CD4-positive, alpha-beta T cell (primary cell): ENCODE results near the gene ELOVL1. TPM values are rescaled to one million over a fixed set of nuclear protein-coding genes. Genes with fewer than 3 reads are reported as not detected.

ENCODE experiments used
- ATAC-seq: fragments of 200-7000 bp; cut with Tn5 transposase; one replicate; pipeline ENCODE4 v1.10.0; 2022; ENCODE audit warnings: mild to moderate bottlenecking; ENCODE audit not compliant: poor library complexity
- CTCF ChIA-PET: fragments of 350-600 bp; sonication (Branson Sonifier 250); formaldehyde crosslinking; loops from one replicate; lab custom pipeline; 2021; ENCODE audit warnings: antibody characterized with exemption, inconsistent platforms; lab: Charles Lee
- POLR2A ChIA-PET: fragments of 350-600 bp; sonication (Branson Sonifier 250); formaldehyde crosslinking; loops from one replicate; lab custom pipeline; 2021; ENCODE audit warnings: antibody characterized with exemption, inconsistent platforms; lab: Charles Lee
- DNase-seq, 14 experiments: peaks; one replicate each; pipeline ENCODE4 v3.0.0-alpha.2; 2013 to 2020; ENCODE audit warnings: mixed read lengths in 2 of 14
- H3K27ac ChIP-seq, 2 donors: one replicate each; pipeline versions ENCODE4 v1.5.1 to v1.7.0; 2013; ENCODE audit warnings: low read length in 2 of 2, low read depth in 1 of 2, mild to moderate bottlenecking in 1 of 2
- H3K27me3 ChIP-seq, 2 experiments: 1 replicate in 1 of 2; 2 replicates in 1 of 2; pipeline versions ENCODE4 v1.6.1 to v1.7.0; 2013; ENCODE audit warnings: low read length in 2 of 2, control low read depth in 1 of 2, mild to moderate bottlenecking in 1 of 2, moderate library complexity in 1 of 2; ENCODE audit not compliant: insufficient read depth in 2 of 2, control insufficient read depth in 1 of 2
- H3K36me3 ChIP-seq: one replicate; pipeline ENCODE4 v1.6.1; 2013; ENCODE audit warnings: low read length, control low read depth; ENCODE audit not compliant: insufficient read depth
- H3K4me1 ChIP-seq: one replicate; pipeline ENCODE4 v1.6.1; 2013; ENCODE audit warnings: low read length, control low read depth; ENCODE audit not compliant: insufficient read depth
- H3K4me3 ChIP-seq: one replicate; pipeline ENCODE4 v1.5.1; 2013; ENCODE audit warnings: mild to moderate bottlenecking, low read length, moderate library complexity
- H3K9me3 ChIP-seq, 2 experiments: 1 replicate in 1 of 2; 2 replicates in 1 of 2; pipeline versions ENCODE4 v1.6.1 to v1.7.0; 2013; ENCODE audit warnings: low read length in 2 of 2, mild to moderate bottlenecking in 2 of 2, control low read depth in 1 of 2, moderate library complexity in 1 of 2; ENCODE audit not compliant: control insufficient read depth in 1 of 2, insufficient read depth in 1 of 2
- H3K27ac Mint-ChIP-seq: one replicate; pipeline ENCODE4 v1.8.0; 2020; ENCODE audit warnings: mixed read lengths
- H3K27me3 Mint-ChIP-seq: one replicate; pipeline ENCODE4 v1.8.0; 2021; ENCODE audit warnings: mixed read lengths
- H3K36me3 Mint-ChIP-seq: one replicate; pipeline ENCODE4 v1.8.0; 2021; ENCODE audit warnings: low read depth, mixed read lengths
- H3K4me1 Mint-ChIP-seq: one replicate; pipeline ENCODE4 v1.8.0; 2021; ENCODE audit warnings: low read depth, mixed read lengths
- H3K4me3 Mint-ChIP-seq: one replicate; pipeline ENCODE4 v1.8.0; 2020; ENCODE audit warnings: mild to moderate bottlenecking, mixed read lengths
- H3K9me3 Mint-ChIP-seq: one replicate; pipeline ENCODE4 v1.8.0; 2020; ENCODE audit warnings: mixed read lengths
- CTCF ChIP-seq: fragments of 200-600 bp; IDR thresholded peaks from one replicate; pipeline ENCODE4 v1.8.0; 2022; ENCODE audit warnings: antibody characterized with exemption, mild to moderate bottlenecking
- intact Hi-C, 2 experiments: fragments of 100-400 bp; cut with DNase I in 1 of 2; cut with micrococcal nuclease in 1 of 2; formaldehyde crosslinking; loops; one replicate each; pipeline versions ENCODE4 v1.15.1 to v1.9.0; 2023 to 2025; cut with DNase I, micrococcal nuclease
- total RNA-seq, 174 experiments: library from RNA in 2 of 174; stranded (reverse) in 2 of 174; gene quantifications; one replicate each; pipeline ENCODE4 v1.2.3 and lab custom pipeline; 2021 to 2026

The ELOVL1 gene
- total RNA-seq, 2 experiments from 2014 or later = 28.7 to 31.2 TPM

GRCh38 chr1:43396059-43396458 is 28.2 kb upstream of the ELOVL1 start:
- peaks cover under 1% of the 10 kb centered on the region for H3K4me1 ChIP-seq
- Mint-ChIP-seq H3K4me1 (peaks cover 34% of the 10 kb centered on the region), H3K4me3 (no peak overlapping the region), H3K36me3 (peaks cover 36% of the 10 kb centered on the region), H3K9me3 (no peaks in the 10 kb centered on the region), H3K27ac (no peak overlapping the region), H3K27me3 (no peaks in the 10 kb centered on the region)
- POLR2A ChIA-PET = no interaction called here
- H3K27ac ChIP-seq = no peak overlapping the region
- no peaks in the 10 kb centered on the region for H3K9me3 ChIP-seq
- ATAC-seq = no peak
- H3K4me3 ChIP-seq = no peak overlapping the region
- peaks cover 6% of the 10 kb centered on the region for H3K36me3 ChIP-seq
- CTCF ChIA-PET = no interaction called here
- TF ChIP-seq CTCF = no peak
- no peaks in the 10 kb centered on the region for H3K27me3 ChIP-seq
- intact Hi-C loops = no loop called here
- no peak for DNase-seq

- Histone ChIP-seq H3K4me1 (peaks cover 6% of the 10 kb centered on the region), H3K36me3 (peaks cover 6% of the 10 kb centered on the region), H3K4me3 (no peak overlapping the region), H3K27ac (no peak overlapping the region), H3K9me3 (no peaks in the 10 kb centered on the region), H3K27me3 (no peaks in the 10 kb centered on the region)
- ATAC-seq (no peak), DNase-seq (no peak)
- intact Hi-C loops = no loop called here
- Mint-ChIP-seq H3K27me3 (no peaks in the 10 kb centered on the region), H3K9me3 (no peaks in the 10 kb centered on the region), H3K4me3 (no peak overlapping the region), H3K36me3 (peaks cover 38% of the 10 kb centered on the region), H3K4me1 (peaks cover 37% of the 10 kb centered on the region), H3K27ac (no peak overlapping the region)
- TF ChIP-seq CTCF = no peak
- CTCF ChIA-PET = interaction anchor here (1.6 kb wide), 1 partner anchor 27 kb away, joined by 3 read pairs; the partner anchor contains the start of gene ELOVL1
- POLR2A ChIA-PET = no interaction called here
These were observed 27.7 kb upstream of the ELOVL1 start for GRCh38 chr1:43395523-43395922.

- H3K36me3 ChIP-seq = peaks cover 6% of the 10 kb centered on the region
- H3K27ac ChIP-seq = no peak overlapping the region
- CTCF ChIA-PET = interaction anchor here (0.6 to 1.0 kb wide), 2 partner anchors 23 to 34 kb away, joined by 3 to 4 read pairs; no protein-coding TSS in a partner anchor
- no peak for DNase-seq
- no peak for TF ChIP-seq CTCF
- Mint-ChIP-seq H3K36me3 (peaks cover 55% of the 10 kb centered on the region), H3K9me3 (no peaks in the 10 kb centered on the region), H3K4me1 (peaks cover 54% of the 10 kb centered on the region), H3K27ac (peak overlapping the region; percentile 0), H3K27me3 (no peaks in the 10 kb centered on the region), H3K4me3 (no peak overlapping the region)
- ATAC-seq = no peak
- H3K9me3 ChIP-seq = no peaks in the 10 kb centered on the region
- H3K4me1 ChIP-seq = peaks cover 27% of the 10 kb centered on the region
- intact Hi-C loops = no loop called here
- H3K27me3 ChIP-seq = no peaks in the 10 kb centered on the region
- no peak overlapping the region for H3K4me3 ChIP-seq
- POLR2A ChIA-PET = no interaction called here
These were observed 24.9 kb upstream of the ELOVL1 start for GRCh38 chr1:43392702-43393101.
